22Rv1 (cell line): ENCODE data around the gene LAMB4.
A peak's percentile ranks its signal among the peaks of the same experiment; 100 is the strongest.

Source experiments
- H3K27ac ChIP-seq: fragments of 450-650 bp; 2 replicates; pipeline ENCODE4 v1.5.1; 2017
- CTCF ChIP-seq: fragments of 450-650 bp; IDR thresholded peaks from 2 replicates; pipeline ENCODE4 v1.5.1; 2017; ENCODE audit warnings: mild to moderate bottlenecking
- ZFX ChIP-seq: fragments of 450-650 bp; IDR thresholded peaks from 2 replicates; pipeline ENCODE4 v1.6.1; 2017; ENCODE audit warnings: antibody characterized with exemption, borderline replicate concordance

The LAMB4 gene

GRCh38 chr7:108014215-108014614 is 115.9 kb downstream of the LAMB4 start:
- H3K27ac ChIP-seq, result peak overlapping the region; percentile 39
- TF ChIP-seq ZFX (no peak), CTCF (no peak)

- peak overlapping the region; percentile 46 for H3K27ac ChIP-seq
- TF ChIP-seq ZFX (no peak), CTCF (no peak)
Measured at GRCh38 chr7:108012499-108013430, 117.4 kb downstream of the LAMB4 start.

- peak overlapping the region; percentile 78 for H3K27ac ChIP-seq
- no peak for TF ChIP-seq ZFX
Measured at GRCh38 chr7:108010377-108010776, 119.8 kb downstream of the LAMB4 start.

- peak overlapping the region; percentile 78 for H3K27ac ChIP-seq
- no peak for TF ChIP-seq CTCF
- TF ChIP-seq ZFX, result no peak
Measured at GRCh38 chr7:108009873-108010272, 120.3 kb downstream of the LAMB4 start.

- TF ChIP-seq CTCF (no peak), ZFX (no peak)
- H3K27ac ChIP-seq, result no peak overlapping the region
Measured at GRCh38 chr7:108008827-108009226, 121.3 kb downstream of the LAMB4 start.

GRCh38 chr7:108008240-108008639 is 121.9 kb downstream of the LAMB4 start:
- TF ChIP-seq CTCF (no peak), ZFX (no peak)
- no peak overlapping the region for H3K27ac ChIP-seq

GRCh38 chr7:108007762-108008161 is 122.4 kb downstream of the LAMB4 start:
- no peak for TF ChIP-seq CTCF
- TF ChIP-seq ZFX, result no peak
- no peak overlapping the region for H3K27ac ChIP-seq
